Islet precursor cell (in vitro differentiated cells): ENCODE results near the gene KLHL17.
"Not testable (repeated sequence)": the region's sequence is repeated elsewhere in the genome, so short reads cannot be mapped to it uniquely, and the experiment has no call there.

Source experiments
- DNase-seq: peaks from one replicate; pipeline ENCODE4 v3.0.0-alpha.2; 2018

The KLHL17 gene

DNA sequence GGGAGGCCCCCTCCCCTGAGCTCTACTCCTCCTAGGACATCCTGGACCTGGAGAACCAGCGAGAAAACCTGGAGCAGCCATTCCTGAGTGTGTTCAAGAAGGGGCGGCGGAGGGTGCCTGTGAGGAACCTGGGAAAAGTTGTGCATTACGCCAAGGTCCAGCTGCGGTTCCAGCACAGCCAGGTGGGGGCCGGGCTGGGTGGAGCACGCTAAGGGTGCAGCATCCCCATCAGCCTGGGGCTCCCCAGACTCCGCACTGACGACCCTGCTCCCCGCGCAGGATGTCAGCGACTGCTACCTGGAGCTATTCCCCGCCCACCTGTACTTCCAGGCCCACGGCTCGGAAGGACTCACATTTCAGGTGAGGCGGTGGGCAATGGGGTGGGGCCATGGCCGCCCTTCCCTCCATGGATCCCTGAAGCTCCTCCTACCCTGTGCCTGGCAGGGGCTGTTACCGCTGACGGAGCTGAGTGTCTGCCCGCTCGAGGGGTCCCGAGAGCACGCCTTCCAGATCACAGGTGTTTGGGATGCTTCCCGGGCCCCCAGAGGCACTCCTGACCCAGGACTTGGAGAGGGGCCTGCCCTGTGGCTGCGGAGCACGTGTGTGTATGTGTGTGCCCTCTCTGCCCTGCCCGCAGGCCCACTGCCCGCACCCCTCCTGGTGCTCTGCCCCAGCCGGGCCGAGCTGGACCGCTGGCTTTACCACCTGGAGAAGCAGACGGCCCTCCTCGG is 10.0 kb downstream of the KLHL17 start:
- DNase-seq, result no peak

DNA sequence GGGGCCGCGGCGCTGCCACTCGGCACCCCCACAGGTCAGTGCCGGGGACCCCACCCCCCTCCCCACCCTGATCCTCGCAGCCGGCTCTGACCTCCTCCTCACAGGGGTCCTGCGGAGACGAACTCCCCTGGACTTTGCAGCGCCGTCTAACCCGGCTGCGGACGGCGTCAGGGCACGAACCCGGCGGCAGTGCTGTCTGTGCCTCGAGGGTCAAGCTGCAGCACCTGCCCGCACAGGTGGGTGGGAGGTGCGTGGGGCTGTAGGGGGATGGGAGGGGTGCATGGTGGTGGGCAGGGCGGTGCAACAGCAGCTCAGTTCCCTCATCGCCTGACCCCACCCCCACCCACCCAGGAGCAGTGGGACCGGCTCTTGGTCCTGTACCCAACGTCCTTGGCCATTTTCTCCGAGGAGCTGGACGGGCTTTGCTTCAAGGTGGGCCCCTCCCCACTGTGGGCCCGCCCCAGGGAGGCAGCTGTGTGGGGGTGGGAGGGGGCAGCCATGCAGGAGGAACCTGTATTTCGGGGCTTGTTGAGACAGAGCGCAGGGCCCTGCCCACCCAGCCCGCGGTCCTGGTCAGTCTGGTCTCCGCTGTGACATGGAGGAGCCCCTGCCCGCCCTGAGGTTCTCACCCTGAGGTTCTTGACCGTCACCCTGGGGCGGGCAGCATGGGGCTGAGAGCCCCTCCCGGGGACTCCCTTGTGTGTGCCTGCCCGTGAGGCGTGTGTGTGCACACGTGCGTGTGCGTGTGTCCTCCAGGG is 10.8 kb downstream of the KLHL17 start:
- no peak for DNase-seq

- no peak for DNase-seq
Observed at GRCh38 chr1:971751-972506, 11.5 kb downstream of the KLHL17 start.

DNA sequence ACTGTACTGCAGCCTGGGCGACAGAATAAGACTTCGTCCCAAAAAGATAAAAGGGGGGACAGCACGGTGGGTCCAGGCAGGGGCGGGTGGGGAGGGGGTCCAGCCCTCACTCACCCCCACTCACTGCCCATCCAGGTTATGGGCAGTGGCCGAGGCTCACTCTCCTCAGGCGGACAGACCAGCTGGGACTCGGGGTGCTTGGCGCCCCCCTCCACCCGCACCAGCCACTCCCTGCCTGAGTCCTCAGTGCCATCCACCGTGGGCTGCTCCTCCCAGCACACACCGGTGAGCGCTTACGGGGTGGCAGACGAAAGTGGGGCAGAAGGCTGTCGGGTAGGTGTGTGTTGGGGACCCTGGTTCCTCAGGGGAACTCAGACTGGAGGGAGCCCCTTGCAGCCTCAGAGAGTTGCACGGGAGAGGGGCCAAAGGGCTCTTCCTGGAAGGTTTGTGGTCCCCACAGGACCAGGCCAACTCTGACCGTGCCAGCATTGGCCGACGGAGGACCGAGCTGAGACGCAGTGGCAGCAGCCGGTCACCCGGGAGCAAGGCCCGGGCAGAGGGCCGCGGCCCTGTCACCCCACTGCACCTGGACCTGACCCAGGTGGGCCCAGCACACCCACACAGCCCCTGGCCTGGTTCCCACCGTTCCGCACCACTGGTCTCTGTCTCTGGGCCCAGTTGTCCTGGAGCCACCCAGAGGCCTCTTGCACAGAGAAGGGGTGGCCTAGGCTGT is 12.5 kb downstream of the KLHL17 start:
- DNase-seq, result no peak

DNA sequence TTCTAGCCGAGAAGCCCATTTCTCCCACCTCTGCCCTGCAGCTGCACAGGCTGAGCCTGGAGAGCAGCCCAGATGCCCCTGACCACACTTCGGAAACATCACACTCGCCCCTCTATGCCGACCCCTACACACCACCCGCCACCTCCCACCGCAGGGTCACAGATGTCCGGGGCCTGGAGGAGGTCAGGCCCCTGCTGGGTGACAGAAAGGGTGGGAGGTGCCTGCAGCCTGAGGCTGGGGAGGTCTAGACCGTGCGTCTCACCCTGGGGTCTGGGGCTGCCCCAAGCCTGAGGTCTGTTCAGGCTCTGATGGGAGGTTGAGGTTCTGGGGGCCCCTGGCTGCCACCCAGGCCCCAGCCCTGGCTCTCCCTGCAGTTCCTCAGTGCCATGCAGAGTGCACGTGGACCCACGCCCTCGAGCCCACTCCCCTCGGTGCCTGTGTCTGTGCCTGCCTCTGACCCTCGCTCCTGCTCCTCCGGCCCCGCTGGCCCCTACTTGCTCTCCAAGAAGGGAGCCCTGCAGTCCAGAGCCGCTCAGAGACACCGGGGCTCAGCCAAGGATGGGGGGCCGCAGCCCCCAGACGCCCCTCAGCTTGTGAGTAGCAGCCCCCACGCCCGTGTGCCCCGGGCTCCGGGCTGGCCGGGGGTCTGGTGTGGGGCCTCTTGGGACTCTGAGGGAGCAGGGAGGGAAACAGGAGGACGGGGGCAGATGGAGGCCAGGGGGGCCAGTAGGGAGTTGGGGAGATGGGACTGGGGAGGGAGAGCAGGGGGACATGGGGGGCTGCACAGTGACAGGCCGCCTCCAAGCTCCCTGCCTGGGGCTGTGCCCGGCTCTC is 13.3 kb downstream of the KLHL17 start:
- no peak for DNase-seq

GRCh38 chr1:974293-974640 is 13.9 kb downstream of the KLHL17 start:
- DNase-seq, result no peak

- no peak for DNase-seq
Observed at GRCh38 chr1:974687-975328, 14.4 kb downstream of the KLHL17 start.

DNA sequence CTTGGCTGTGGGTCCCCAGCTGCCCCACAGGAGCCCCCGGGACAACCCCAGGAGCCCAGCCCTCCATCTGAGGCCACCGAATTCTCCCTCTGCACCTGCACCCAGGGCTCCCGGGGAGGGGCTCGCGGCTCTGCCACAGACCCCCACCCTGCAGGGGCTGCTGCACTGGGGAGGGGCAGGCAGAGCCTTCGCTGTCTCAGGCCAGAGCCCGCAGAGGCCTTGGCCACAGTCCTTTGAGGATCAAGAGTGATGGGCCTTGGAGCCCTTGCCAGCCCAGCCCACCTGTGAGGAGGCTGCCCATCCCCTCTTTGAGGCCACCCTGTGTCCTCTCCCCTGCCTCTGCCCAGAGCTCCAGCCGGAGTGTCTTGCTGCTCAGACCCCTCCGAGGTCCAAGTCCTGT is 15.0 kb downstream of the KLHL17 start:
- no peak for DNase-seq

DNA sequence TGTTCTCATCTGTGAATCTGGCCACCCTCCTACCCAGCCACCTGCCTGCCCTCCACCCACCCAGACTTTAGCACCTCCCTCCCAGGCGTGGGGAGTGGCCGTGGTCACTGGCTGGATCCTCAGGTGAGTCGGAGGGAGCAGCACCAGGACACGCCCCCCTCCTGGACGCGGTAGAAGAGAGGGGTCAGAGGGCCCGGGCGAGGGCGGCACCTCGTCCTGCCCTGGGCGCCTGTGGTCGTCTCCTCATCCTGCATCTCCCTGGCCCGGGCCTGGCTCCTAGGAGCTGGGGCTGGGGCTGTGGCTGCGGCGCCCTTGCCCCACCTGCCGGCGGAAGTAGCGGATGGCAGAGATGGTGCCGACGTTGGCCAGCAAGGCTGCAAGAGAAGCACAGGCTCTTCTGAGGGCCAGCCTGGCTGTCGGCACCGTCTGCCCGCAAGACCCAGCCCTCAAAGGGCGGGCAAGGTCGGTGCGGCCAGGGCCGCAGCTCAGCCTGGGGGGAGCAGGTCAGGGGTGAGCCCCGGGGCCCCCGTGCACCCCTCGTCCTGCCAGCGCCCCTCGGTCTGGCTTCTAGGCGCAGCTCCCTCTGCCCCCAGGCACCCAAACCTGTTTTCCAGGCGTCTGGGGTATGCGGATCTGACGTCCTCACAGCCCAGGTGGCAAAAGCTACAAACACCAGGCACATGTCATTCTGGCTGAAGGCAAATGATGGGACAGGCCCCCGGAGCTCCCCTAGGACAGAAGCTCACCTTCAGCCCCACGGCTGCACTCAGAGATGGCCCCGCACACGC is 15.7 kb downstream of the KLHL17 start:
- peak; percentile 94 for DNase-seq

DNA sequence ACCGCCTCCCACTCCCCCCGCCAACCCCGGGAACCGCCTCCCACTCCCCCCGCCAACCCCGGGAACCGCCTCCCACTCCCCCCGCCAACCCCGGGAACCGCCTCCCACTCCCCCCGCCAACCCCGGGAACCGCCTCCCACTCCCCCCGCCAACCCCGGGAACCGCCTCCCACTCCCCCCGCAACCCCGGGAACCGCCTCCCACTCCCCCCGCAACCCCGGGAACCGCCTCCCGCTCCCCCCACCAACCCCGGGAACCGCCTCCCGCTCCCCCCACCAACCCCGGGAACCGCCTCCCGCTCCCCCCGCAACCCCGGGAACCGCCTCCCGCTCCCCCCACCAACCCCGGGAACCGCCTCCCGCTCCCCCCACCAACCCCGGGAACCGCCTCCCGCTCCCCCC is 16.4 kb downstream of the KLHL17 start:
- DNase-seq, result not testable (repeated sequence)

DNA sequence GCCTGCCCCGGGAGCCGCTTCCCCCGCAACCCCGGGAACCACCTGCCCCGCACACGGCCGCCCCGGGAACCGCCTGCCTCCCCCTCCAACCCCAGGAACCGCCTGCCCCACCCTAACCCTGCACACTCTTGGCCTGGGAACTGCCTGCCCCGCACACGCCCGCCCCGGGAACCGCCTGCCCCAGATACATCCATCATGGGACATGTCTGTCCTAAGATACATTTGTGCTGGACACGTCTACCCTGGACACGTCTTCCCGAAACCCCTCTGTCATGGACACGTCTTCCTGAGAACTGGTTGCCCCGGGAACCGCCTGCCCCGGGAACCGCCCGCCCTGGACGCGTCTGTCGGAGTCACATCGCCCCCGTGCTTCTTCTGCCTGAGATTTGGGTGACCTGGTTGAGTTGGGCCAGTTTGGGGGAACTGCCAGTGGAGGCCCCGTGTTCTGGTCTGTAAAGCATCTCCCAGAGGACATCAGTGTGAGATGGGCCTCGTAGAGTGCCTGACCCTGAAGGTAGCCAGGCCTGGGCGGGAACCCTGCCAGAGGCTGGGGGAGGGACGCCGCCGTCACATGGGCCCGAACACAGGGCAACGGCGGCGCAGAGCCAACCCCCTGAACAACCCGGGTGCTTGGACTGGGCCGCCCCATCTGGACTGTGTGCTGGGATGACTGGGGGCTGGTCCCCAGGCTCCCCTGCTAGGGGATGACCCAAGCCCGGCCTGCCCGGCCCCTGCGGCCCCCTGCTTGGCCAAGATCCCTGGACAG is 17.9 kb downstream of the KLHL17 start:
- peak; percentile 52 for DNase-seq

- peak; percentile 47 for DNase-seq
Observed at GRCh38 chr1:978835-979743, 18.7 kb downstream of the KLHL17 start.

DNA sequence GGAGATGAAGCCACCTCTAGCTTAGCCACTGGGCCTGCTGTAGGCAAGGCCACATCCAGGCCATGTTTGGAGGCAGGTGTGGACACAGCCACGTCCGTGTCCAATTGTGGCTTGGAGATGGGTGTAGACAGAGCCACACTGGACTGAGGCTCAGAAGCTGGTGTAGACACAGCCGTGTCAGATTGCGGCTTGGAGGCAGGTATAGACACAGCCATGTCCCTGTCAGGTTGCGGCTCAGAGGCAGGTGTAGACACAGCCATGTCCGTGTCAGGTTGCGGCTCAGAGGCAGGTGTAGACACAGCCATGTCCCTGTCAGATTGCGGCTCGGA is 19.3 kb downstream of the KLHL17 start:
- peak; percentile 47 for DNase-seq

DNA sequence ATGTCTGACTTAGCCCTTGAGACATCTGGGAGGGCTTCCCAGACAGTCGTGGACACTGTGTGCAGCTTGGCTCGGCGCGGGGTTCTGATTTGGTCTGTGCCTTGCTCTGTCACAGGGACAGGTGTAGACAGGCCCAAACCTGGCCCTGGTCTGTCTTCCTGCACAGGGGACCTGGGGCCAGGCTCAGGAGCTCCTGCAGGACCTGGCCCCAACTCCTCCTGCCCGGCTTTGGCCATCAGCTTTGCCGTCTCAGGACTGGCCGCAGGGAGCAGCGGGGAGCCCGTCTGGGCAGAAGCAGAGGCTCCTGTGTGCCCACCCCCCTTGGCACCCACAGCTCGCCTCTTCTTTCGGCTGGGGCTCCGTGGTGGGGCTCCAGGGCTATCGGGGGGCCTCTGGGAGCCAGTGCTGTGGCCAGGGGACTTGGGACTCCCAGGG is 19.8 kb downstream of the KLHL17 start:
- DNase-seq, result peak; percentile 57

- DNase-seq, result no peak
Observed at GRCh38 chr1:980602-981395, 20.4 kb downstream of the KLHL17 start.

GRCh38 chr1:981491-981954 is 21.1 kb downstream of the KLHL17 start:
- peak; percentile 49 for DNase-seq

DNA sequence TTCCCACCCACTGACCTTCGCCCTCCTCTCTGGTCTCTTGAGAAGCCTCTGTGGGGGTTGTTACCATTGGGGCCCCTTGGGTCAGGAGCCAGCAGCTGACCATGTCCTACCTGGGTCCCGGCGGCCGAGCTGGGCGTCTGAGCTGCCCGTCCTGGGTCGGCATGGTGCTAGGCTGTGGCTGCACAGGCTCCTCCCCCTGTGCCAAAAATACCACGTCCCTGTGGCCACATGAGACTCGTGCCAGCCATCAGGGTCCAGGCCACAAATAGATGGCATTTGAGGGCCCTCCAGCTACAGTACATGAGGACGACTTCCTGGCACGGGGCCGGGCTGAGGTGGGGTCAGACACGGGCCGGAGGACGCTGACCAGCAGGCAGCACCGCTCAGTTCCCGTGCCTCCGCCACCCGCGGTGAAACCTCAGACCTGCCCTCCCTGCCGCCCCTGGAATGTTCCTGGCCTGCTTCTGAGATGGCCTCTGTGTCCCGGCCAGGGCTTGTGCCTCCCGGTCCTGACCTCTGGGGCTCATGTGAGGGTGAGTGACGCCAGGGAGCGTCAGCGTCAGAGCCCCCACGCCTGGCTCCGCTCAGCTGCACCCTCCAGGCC is 21.7 kb downstream of the KLHL17 start, which contains the start of gene PERM1:
Gene PERM1 (minus strand): TSS at position 139 of the 604 bp plus-strand sequence. CDS start 1,064 bp downstream, outside the sequence.
- no peak for DNase-seq
